HepG2 (cell line): ENCODE results near the gene CD151. TPM values are rescaled to one million over a fixed set of nuclear protein-coding genes. Genes with fewer than 3 reads are reported as not detected.
A peak's percentile ranks its signal among the peaks of the same experiment; 100 is the strongest.

Source experiments
- GFI1 ChIP-seq: sonication (generic); formaldehyde crosslinking; IDR thresholded peaks from 2 replicates; pipeline ENCODE4 v1.5.0; 2020; ENCODE audit warnings: missing genetic modification reagents, mild to moderate bottlenecking, borderline replicate concordance
- KLF11 ChIP-seq: IDR thresholded peaks from 2 replicates; pipeline ENCODE4 v1.6.1; 2016; ENCODE audit warnings: missing compliant biosample characterization
- KMT2A ChIP-seq: sonication (generic); formaldehyde crosslinking; IDR thresholded peaks from 2 replicates; pipeline ENCODE4 v1.4.0; 2020; ENCODE audit warnings: missing genetic modification reagents
- MTA1 ChIP-seq: sonication (generic); formaldehyde crosslinking; IDR thresholded peaks from 2 replicates; pipeline ENCODE4 v1.4.0; 2020; ENCODE audit warnings: missing genetic modification reagents, mild to moderate bottlenecking, borderline replicate concordance
- NFRKB ChIP-seq: fragments of 450-650 bp; IDR thresholded peaks from 2 replicates; pipeline ENCODE4 v1.6.1; 2017
- NONO ChIP-seq, 2 experiments: fragments of 450-650 bp in 1 of 2; sonication (generic) in 1 of 2; formaldehyde crosslinking in 1 of 2; IDR thresholded peaks in 1 of 2; conservative IDR thresholded peaks in 1 of 2; 2 replicates each; pipeline versions ENCODE4 v1.6.1 to v1.8.0; 2017 to 2022; ENCODE audit warnings: mild to moderate bottlenecking in 1 of 2, missing genetic modification reagents in 1 of 2, moderate library complexity in 1 of 2
- NR2F2 ChIP-seq: IDR thresholded peaks from 2 replicates; pipeline ENCODE4 v1.6.1; 2012; ENCODE audit warnings: low read depth, inconsistent platforms, borderline replicate concordance
- PHF20 ChIP-seq: sonication (generic); formaldehyde crosslinking; IDR thresholded peaks from 2 replicates; pipeline ENCODE4 v1.5.0; 2020; ENCODE audit warnings: mild to moderate bottlenecking, missing genetic modification reagents
- SYNCRIP ChIP-seq: fragments of 200-400 bp; formaldehyde crosslinking; IDR thresholded peaks from 2 replicates; pipeline ENCODE4 v1.6.1; 2018; ENCODE audit warnings: mild to moderate bottlenecking, low read depth, low read length; ENCODE audit not compliant: insufficient read depth
- TARDBP ChIP-seq: sonication (generic); formaldehyde crosslinking; IDR thresholded peaks from 2 replicates; pipeline ENCODE4 v1.8.0; 2022; ENCODE audit warnings: mild to moderate bottlenecking, missing genetic modification reagents
- ZNF3 ChIP-seq: IDR thresholded peaks from 2 replicates; pipeline ENCODE4 v1.7.0; 2017; ENCODE audit warnings: inconsistent platforms
- ZNF749 ChIP-seq: sonication (generic); formaldehyde crosslinking; IDR thresholded peaks from 2 replicates; pipeline ENCODE4 v1.8.0; 2022; ENCODE audit warnings: mild to moderate bottlenecking, missing genetic modification reagents, moderate library complexity, borderline replicate concordance
- ZSCAN31 ChIP-seq: sonication (generic); formaldehyde crosslinking; IDR thresholded peaks from 2 replicates; pipeline ENCODE4 v1.5.0; 2020; ENCODE audit warnings: low read depth, mild to moderate bottlenecking, missing genetic modification reagents
- polyA plus RNA-seq, 8 experiments: library from polyadenylated mRNA; depleted of rRNA in 3 of 8; stranded (reverse) in 7 of 8; unstranded in 1 of 8; fragments of >200 nt; fragmentation: Illumina TruSeq in 4 of 8; extraction: Trizol in 4 of 8; gene quantifications; 2 replicates each; pipeline versions ENCODE4 v1.2.1 to v1.2.3, GENCODE V29; 2011 to 2016; ENCODE audit warnings: low read depth in 4 of 8, missing spikeins in 1 of 8, mixed read lengths in 1 of 8; ENCODE audit not compliant: insufficient read depth in 1 of 8
- total RNA-seq, 5 experiments: library from RNA; depleted of rRNA; stranded (reverse); fragments of >200 nt; fragmentation: Illumina TruSeq; extraction: Trizol; gene quantifications; 2 replicates each; pipeline ENCODE4 v1.2.3, GENCODE V29; 2016; ENCODE audit warnings: low read depth in 1 of 5
- TF ChIP-seq, protein P1 (sequence below): sonication (generic); formaldehyde crosslinking; IDR thresholded peaks from 2 replicates; pipeline ENCODE4 v1.4.0; 2020; ENCODE audit warnings: mild to moderate bottlenecking, missing genetic modification reagents
- TF ChIP-seq, protein P2 (sequence below): sonication (generic); formaldehyde crosslinking; IDR thresholded peaks from 2 replicates; pipeline ENCODE4 v1.5.1; 2020; ENCODE audit warnings: mild to moderate bottlenecking, moderate library complexity, missing genetic modification reagents
- TF ChIP-seq, protein P3 (sequence below): sonication (generic); formaldehyde crosslinking; IDR thresholded peaks from 2 replicates; pipeline ENCODE4 v1.4.0; 2020; ENCODE audit warnings: missing genetic modification reagents
- TF ChIP-seq, protein P4 (sequence below): sonication (generic); formaldehyde crosslinking; conservative IDR thresholded peaks from 2 replicates; pipeline ENCODE4 v1.4.0; 2020; ENCODE audit warnings: mild to moderate bottlenecking, missing genetic modification reagents, moderate library complexity
- TF ChIP-seq, protein P5 (sequence below): sonication (generic); formaldehyde crosslinking; IDR thresholded peaks from 2 replicates; pipeline ENCODE4 v1.9.0; 2021; ENCODE audit warnings: missing genetic modification reagents, borderline replicate concordance

The CD151 gene
- total and polyA plus RNA-seq, 2 of the 13 experiments (the other 11 are each of a cell fraction or from before 2014, with no cell fraction given) = 125 to 197 TPM

DNA sequence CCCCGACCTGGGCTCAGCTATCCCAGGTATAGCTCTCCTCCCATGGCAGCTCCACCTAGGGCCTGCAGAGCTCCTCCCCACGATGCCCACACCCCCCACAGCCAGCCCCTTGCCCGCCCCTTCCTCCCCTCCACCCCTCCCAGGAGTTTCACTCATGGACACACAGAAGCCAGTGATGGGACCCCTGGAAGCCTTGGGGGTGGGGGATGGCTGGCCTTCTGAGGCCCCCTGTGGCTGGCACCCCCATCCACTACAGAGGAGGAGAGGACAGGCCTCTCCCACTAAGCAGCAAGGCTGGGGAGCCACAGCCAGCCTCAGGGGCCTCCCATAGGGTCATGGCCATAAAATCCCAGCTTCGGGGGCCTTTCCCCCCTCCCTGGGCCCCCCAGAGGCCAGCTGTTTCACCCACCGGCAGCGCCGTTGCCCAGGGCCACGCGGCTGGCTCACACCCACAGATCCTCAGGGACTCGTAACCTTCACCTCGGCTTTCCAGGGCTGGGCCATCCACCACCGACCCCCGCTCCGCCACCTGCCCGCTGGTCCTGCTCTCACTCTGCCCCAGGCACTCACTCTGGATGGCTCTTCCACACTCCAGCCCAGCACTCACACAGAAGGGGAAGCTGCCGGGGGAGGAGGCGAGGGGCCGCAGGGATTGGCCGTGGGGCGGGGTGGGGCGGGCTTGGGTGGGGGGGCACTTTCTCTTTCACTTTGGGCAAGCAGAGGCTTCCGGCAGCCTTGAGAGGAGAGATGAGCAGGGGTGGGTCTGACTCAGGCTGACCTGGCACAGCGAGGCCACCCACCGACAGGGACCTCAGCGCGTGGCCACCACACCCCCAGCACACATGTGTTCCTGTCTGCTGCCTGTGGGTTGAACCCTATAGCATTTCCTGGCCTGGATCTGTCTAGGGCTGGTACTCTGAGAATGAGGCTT is 36.9 kb upstream of the CD151 start (continued):
- TF ChIP-seq NR2F2 (no peak), TARDBP (CRISPR knock-in tag) (0 out of 2 replicates have a peak, but pooled peaks have one; percentile 15), NONO (IDR thresholded peaks at IDR 0.05) (no peak), NONO (CRISPR knock-in tag; conservative IDR thresholded peaks at IDR 0.05) (no peak), PHF20 (CRISPR knock-in tag) (0 out of 2 replicates have a peak, but pooled peaks have one; percentile 16), KLF11 (CRISPR knock-in tag) (no peak), ZNF749 (CRISPR knock-in tag) (no peak), GFI1 (no peak), KMT2A (no peak), NFRKB (no peak), ZSCAN31 (CRISPR knock-in tag) (no peak), ZNF3 (CRISPR knock-in tag) (no peak), MTA1 (peak; percentile 2; the same call in 1 of the 2 replicates), SYNCRIP (no peak)
- TF ChIP-seq, protein P1, sequence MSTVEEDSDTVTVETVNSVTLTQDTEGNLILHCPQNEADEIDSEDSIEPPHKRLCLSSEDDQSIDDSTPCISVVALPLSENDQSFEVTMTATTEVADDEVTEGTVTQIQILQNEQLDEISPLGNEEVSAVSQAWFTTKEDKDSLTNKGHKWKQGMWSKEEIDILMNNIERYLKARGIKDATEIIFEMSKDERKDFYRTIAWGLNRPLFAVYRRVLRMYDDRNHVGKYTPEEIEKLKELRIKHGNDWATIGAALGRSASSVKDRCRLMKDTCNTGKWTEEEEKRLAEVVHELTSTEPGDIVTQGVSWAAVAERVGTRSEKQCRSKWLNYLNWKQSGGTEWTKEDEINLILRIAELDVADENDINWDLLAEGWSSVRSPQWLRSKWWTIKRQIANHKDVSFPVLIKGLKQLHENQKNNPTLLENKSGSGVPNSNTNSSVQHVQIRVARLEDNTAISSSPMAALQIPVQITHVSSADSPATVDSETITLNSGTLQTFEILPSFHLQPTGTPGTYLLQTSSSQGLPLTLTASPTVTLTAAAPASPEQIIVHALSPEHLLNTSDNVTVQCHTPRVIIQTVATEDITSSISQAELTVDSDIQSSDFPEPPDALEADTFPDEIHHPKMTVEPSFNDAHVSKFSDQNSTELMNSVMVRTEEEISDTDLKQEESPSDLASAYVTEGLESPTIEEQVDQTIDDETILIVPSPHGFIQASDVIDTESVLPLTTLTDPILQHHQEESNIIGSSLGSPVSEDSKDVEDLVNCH (CRISPR knock-in tag) = no peak
- TF ChIP-seq, protein P2, sequence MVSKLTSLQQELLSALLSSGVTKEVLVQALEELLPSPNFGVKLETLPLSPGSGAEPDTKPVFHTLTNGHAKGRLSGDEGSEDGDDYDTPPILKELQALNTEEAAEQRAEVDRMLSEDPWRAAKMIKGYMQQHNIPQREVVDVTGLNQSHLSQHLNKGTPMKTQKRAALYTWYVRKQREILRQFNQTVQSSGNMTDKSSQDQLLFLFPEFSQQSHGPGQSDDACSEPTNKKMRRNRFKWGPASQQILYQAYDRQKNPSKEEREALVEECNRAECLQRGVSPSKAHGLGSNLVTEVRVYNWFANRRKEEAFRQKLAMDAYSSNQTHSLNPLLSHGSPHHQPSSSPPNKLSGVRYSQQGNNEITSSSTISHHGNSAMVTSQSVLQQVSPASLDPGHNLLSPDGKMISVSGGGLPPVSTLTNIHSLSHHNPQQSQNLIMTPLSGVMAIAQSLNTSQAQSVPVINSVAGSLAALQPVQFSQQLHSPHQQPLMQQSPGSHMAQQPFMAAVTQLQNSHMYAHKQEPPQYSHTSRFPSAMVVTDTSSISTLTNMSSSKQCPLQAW (CRISPR knock-in tag) = peak; percentile 36; the same call in 1 of the 2 replicates
- TF ChIP-seq, protein P3, sequence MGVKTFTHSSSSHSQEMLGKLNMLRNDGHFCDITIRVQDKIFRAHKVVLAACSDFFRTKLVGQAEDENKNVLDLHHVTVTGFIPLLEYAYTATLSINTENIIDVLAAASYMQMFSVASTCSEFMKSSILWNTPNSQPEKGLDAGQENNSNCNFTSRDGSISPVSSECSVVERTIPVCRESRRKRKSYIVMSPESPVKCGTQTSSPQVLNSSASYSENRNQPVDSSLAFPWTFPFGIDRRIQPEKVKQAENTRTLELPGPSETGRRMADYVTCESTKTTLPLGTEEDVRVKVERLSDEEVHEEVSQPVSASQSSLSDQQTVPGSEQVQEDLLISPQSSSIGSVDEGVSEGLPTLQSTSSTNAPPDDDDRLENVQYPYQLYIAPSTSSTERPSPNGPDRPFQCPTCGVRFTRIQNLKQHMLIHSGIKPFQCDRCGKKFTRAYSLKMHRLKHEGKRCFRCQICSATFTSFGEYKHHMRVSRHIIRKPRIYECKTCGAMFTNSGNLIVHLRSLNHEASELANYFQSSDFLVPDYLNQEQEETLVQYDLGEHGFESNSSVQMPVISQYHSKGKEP (CRISPR knock-in tag) = no peak
- TF ChIP-seq, protein P4, sequence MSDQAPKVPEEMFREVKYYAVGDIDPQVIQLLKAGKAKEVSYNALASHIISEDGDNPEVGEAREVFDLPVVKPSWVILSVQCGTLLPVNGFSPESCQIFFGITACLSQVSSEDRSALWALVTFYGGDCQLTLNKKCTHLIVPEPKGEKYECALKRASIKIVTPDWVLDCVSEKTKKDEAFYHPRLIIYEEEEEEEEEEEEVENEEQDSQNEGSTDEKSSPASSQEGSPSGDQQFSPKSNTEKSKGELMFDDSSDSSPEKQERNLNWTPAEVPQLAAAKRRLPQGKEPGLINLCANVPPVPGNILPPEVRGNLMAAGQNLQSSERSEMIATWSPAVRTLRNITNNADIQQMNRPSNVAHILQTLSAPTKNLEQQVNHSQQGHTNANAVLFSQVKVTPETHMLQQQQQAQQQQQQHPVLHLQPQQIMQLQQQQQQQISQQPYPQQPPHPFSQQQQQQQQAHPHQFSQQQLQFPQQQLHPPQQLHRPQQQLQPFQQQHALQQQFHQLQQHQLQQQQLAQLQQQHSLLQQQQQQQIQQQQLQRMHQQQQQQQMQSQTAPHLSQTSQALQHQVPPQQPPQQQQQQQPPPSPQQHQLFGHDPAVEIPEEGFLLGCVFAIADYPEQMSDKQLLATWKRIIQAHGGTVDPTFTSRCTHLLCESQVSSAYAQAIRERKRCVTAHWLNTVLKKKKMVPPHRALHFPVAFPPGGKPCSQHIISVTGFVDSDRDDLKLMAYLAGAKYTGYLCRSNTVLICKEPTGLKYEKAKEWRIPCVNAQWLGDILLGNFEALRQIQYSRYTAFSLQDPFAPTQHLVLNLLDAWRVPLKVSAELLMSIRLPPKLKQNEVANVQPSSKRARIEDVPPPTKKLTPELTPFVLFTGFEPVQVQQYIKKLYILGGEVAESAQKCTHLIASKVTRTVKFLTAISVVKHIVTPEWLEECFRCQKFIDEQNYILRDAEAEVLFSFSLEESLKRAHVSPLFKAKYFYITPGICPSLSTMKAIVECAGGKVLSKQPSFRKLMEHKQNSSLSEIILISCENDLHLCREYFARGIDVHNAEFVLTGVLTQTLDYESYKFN (CRISPR knock-in tag) = 0 out of 2 replicates have a peak, but pooled peaks have one; percentile 4
- TF ChIP-seq, protein P5, sequence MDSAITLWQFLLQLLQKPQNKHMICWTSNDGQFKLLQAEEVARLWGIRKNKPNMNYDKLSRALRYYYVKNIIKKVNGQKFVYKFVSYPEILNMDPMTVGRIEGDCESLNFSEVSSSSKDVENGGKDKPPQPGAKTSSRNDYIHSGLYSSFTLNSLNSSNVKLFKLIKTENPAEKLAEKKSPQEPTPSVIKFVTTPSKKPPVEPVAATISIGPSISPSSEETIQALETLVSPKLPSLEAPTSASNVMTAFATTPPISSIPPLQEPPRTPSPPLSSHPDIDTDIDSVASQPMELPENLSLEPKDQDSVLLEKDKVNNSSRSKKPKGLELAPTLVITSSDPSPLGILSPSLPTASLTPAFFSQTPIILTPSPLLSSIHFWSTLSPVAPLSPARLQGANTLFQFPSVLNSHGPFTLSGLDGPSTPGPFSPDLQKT (CRISPR knock-in tag) = no peak
